ENCODE data around the gene PSME2.

- TF ChIP-seq, protein P1, sequence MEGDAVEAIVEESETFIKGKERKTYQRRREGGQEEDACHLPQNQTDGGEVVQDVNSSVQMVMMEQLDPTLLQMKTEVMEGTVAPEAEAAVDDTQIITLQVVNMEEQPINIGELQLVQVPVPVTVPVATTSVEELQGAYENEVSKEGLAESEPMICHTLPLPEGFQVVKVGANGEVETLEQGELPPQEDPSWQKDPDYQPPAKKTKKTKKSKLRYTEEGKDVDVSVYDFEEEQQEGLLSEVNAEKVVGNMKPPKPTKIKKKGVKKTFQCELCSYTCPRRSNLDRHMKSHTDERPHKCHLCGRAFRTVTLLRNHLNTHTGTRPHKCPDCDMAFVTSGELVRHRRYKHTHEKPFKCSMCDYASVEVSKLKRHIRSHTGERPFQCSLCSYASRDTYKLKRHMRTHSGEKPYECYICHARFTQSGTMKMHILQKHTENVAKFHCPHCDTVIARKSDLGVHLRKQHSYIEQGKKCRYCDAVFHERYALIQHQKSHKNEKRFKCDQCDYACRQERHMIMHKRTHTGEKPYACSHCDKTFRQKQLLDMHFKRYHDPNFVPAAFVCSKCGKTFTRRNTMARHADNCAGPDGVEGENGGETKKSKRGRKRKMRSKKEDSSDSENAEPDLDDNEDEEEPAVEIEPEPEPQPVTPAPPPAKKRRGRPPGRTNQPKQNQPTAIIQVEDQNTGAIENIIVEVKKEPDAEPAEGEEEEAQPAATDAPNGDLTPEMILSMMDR (IDR thresholded peaks at IDR 0.05; ENCODE audit: low read depth, low read length): no peak
- no peak for TF ChIP-seq POLR2A (IDR thresholded peaks at IDR 0.05; ENCODE audit: extremely low read depth, insufficient read length)
- no peak for TF ChIP-seq MAX (IDR thresholded peaks at IDR 0.05; ENCODE audit: low read depth, low read length)
These were observed 5.1 kb upstream of the PSME2 start for GRCh38 chr14:24151404-24152080.

Data from NB4 (cell line).